Fibroblast of skin of left quadriceps (primary cell): ENCODE data around the gene ELOA.
"Not testable (repeated sequence)": the region's sequence is repeated elsewhere in the genome, so short reads cannot be mapped to it uniquely, and the experiment has no call there.

Experiments
- DNase-seq, 2 experiments: peaks; one replicate each; pipeline ENCODE4 v3.0.0-alpha.2; 2013; ENCODE audit warnings: low read depth in 2 of 2

Gene ELOA

DNA sequence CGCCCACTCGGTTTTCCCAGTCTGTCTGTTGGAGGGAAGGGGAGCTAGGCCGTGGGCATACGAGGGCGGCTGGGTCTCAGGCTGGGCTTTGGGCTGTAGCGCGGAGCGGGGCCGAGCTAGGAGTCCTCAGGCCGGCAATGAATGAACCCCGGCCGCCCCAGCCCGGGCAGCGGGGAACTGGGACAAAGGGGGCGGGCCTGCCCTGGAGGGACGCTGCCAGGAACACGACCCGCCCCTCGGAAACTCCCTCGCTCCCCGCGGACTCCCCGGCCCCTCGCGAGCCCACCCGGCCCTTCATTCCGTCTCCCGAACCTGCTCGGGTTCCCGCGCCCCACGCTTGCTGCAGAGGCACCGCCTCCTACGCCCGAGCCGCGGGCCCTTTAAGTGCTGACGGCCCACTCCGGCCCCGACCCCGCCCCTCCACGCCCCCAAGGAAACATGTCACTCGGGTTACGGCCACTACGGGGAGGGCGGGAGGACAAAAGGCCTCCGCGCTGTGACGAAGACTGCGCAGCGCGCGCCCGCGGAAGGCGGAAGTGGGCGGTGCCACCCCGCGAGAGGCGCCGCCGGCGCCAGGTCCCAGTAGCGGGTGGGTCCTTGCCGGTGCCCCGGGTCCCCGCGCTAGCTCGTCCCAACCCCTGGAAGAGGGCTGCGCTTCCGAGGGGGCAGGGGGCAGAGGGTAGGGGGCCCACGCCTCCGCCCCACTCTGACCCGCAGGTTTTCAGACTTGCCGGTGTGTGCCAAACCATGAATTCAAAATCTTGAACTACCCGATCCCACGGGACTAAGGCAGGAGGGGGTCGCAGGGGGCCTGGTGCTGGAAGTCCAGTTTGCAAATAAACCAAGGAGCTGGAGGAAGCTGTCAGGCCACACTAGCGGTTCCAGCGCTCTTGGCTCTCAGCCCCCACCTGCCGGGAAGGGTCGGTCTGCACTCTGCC is 57.4 kb downstream of the ELOA start, which contains the start of gene GALE:
Gene GALE, minus strand, starts transcription at position 355 of the 938 bp plus-strand sequence. CDS start 1,747 bp downstream, outside the sequence.
- peak; percentile 85 to 86 for DNase-seq

DNA sequence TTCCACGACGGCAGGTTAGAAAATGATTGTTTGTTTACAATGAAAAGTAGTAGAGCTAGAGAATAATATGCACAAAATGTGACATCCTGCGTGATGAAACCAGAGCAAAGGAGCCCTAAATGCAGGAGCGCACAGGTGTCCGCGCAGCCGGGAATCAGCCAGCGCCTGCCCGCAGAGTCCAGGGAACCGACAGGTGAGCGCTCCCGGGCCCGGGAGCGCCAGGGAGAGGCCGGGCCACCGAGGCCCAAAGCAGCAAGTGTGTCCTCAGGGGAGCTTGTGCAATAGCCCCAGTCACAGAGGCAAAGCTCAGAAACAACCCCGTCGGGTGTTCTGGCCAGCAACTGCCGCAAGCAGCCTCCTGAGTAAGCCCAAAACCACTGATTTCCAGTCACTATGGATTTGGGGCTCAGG is 58.1 kb downstream of the ELOA start:
- no peak for DNase-seq

DNA sequence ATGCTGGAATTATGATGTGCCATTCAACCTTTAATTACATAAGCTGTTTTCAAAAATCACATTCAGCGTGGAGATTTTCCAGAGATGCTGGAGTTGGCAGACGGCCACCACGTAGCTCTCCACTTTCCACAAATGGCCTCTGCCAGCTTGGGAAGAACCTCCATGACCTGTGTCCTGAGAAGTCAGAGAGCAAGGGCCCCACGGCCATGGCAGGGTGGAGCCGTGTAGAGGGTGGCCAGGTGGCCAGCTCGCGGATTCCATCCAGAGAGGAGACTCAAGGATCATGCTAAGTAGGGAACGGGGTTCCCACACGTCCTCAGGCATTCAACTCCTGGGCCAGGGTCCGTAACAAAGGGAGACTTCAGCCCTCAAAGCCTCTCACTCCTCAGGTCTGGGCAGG is 58.6 kb downstream of the ELOA start:
- no peak for DNase-seq

DNA sequence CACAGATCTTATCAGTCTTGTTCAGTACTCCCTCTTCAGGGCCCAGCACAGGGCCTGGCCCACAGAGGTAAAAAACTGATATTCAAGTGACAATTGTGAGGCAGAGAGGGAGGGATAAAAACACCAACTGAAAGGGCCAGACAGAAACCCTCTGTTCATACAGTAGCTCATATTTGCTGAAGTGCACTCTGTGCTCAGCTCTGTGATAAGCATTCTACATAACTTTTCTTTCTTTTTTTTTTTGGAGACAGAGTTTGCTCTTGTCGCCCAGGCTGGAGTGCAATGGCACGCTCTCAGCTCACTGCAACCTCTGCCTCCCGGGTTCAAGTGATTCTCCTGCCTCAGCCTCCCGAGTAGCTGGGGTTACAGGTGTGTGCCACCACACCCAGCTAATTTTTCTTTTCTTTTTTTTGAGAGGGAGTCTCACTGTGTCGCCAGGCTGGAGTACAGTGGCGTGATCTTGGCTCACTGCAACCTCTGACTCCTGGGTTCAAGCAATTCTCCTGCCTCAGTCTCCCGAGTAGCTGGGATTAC is 59.6 kb downstream of the ELOA start:
- not testable (repeated sequence) for DNase-seq

DNA sequence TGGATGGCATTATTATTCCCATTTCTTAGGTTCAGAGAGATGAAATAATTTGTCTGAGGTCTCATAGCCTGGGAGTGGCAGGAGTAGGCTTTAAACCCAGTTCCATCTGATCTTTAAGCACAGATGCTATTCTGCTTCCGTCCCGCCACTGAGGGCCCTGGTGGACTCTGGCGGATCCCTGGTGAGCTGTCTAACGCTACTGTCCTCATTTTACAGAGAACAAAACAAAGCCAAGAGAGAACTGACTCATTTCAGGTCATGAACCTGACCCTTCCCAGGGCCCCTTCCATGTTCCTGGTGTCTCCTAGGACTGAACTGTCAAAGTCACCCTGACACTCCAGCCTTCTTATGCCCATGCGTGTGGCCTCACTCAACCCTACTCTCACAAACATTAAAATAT is 60.4 kb downstream of the ELOA start:
- no peak for DNase-seq

DNA sequence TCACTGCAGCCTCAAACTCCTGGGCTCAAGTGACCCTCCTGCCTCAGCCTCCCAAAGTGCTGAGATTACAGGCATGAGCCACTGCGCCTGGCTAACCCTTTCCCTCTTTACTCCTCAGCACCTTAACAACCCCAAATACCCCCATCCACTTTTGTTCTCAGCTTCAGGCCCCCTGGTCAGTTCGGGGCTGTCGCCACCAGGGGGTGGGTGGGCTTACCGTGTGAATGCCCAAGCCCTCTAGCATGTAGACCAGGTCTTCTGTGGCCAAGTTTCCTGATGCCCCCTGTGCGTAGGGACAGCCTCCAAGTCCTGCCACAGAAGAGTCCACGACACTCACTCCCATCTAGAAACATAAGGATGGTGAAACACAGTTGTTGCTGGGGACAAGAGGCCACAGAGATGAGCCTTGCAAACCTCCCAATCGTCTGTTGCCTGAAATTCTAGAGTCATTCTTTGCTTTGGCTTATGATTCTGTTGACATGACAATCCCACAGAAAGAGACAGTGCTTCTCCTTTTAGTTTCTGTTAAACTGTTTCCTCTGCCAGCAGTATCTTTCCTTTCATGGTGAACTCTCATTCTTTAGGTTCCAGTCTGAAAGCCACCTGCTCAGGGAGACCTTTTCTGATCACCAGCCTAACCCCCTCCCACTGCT is 61.0 kb downstream of the ELOA start:
- no peak for DNase-seq

DNA sequence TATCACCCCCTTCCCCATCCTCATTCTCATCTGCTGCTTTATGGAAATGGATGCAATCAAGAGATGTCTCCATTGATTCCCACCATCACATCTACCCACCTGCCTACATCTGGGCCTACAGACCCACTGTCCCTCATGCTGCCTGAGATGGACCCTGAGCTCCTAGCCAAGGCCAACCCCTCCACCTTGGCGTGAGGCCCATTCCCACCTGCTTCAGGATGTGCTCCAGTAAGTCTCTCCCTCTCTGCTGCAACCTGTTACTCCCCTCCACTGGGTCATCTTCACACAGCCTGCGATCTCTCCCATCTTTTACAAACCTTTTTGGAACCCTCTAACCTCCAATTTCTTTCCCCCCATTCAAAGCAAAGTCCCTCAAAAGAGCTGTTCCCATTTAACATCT is 61.8 kb downstream of the ELOA start:
- DNase-seq = no peak

DNA sequence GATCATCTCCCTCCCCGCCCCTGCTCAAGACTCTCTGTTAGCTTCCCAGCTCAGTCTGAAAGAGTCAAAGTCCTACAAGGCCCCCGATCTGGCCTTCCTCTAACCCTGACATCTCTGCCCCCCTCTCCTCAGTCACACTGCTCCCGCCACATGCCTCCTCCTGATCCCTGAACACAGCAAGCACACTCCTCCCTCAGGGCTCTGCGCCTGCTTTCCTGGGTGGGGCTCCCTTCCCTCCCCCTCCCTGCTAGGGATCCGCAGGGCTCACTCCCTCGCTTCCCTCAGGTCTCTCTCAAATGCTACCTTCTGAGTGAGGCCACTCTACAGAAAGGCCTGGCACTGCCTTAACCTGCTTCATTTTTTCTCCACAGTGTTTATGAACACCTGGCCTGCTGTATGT is 63.0 kb downstream of the ELOA start:
- DNase-seq = no peak

DNA sequence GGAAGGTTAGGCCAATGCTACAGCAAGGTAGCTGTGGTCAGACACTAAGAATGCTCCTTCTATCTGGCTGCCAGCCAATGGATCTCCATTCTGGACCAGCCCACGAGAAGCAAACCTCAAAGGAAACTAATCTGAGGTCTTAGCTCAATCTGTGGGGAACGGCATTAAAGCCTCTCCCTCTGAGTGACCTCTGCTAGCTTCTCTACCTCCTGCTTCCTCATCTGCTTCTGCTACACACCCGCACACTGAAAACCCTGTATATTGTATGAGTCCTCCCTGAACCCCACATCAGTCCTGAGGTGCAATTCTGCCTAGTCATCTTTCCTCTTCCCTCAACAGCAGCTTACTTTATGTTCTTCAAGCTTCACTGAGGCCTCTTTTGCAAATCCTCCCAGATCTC is 64.2 kb downstream of the ELOA start:
- DNase-seq = no peak

DNA sequence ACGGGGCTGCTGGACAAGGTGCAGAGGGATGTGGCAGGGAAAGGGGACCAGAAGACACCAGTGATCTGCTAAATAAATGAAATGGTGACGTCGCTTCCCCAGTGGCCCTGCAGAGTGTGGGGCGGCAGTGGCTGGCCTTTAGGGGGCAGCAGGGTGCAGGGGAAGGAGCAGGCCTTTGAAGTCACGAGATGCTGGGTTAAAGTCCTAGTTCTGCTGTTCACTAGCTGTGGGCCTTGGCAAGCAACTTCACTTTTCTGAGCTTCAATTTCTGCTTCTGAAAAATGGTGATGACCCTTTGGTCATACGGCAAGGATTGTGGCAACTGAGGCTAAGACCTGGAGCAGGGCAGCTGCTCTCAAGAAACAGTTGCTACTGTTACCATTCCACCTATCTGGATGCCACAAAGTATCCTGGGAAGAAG is 66.5 kb downstream of the ELOA start:
- no peak for DNase-seq

DNA sequence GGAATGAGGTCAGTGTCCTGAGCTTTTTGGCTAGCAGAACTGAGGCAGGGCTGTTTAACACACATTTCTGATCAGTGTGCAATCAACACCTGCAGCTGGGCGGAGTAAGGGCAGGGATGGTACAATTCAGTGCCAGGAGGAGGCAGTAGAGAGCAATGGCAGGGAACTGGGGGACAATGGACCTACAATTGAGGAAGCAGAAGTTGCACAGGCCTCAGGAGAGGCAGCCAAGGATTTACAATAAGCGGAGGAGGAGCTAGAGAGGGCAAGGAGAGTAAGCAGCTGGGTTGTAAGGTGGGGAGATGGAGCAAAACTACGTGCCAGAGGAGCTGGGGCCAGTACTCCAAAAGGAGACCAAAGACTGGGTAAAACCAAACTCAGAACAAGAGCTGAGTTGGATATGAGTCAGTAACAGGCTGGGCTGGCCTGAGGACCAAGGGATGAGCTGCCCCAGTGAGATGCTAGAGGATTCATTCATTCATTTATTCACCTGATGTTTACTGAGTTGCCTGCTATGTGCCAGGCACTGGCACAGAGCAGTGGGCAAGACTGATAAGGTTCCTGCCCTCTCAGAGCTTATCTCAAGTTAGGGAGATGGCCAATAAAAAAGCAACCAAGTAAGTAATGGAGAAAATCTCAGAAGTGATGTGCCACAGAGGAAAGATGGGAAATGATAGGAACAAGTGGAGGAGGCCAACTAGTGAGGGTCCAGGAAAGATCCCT is 67.7 kb downstream of the ELOA start:
- DNase-seq = no peak
